Gastrocnemius medialis (tissue), 4 donors: Measurements from ENCODE around the gene VARS1. TPM values are rescaled to one million over a fixed set of nuclear protein-coding genes. Genes with fewer than 3 reads are reported as not detected.
A peak's percentile ranks its signal among the peaks of the same experiment; 100 is the strongest.

Experiments
- ATAC-seq, 2 donors: fragments of 150-250 bp; one replicate each; pipeline ENCODE4 v1.9.1; 2016
- DNase-seq, 2 donors: peaks; one replicate each; pipeline ENCODE4 v3.0.0-alpha.2; 2019
- H3K27ac ChIP-seq, 4 donors: fragments of 200-600 bp; sonication (generic); 1 replicate in 1 of 4; 2 replicates in 3 of 4; pipeline ENCODE4 v1.5.1; 2016 to 2018; ENCODE audit warnings: mild to moderate bottlenecking in 2 of 4, moderate library complexity in 1 of 4
- H3K27me3 ChIP-seq, 3 donors: fragments of 200-600 bp; sonication (generic) in 2 of 3; 1 replicate in 1 of 3; 2 replicates in 2 of 3; pipeline versions ENCODE4 v1.5.1 to v1.6.0; 2016 to 2019; ENCODE audit warnings: mild to moderate bottlenecking in 1 of 3, moderate library complexity in 1 of 3
- H3K36me3 ChIP-seq, 2 donors: fragments of 200-600 bp; sonication (generic) in 1 of 2; one replicate each; pipeline ENCODE4 v1.5.1; 2017 to 2018
- H3K4me1 ChIP-seq, 2 donors: fragments of 200-600 bp; sonication (generic) in 1 of 2; one replicate each; pipeline ENCODE4 v1.5.1; 2016 to 2017; ENCODE audit warnings: mild to moderate bottlenecking in 2 of 2
- H3K4me3 ChIP-seq, 4 donors: fragments of 200-600 bp; sonication (generic) in 3 of 4; 1 replicate in 1 of 4; 2 replicates in 3 of 4; pipeline ENCODE4 v1.5.1; 2016 to 2019; ENCODE audit warnings: mild to moderate bottlenecking in 2 of 4
- H3K9me3 ChIP-seq, 3 donors: fragments of 200-600 bp; sonication (generic) in 2 of 3; 1 replicate in 1 of 3; 2 replicates in 2 of 3; pipeline ENCODE4 v1.5.1; 2016 to 2019
- POLR2A ChIP-seq, 2 donors: fragments of 450-650 bp; IDR thresholded peaks; one replicate each; pipeline ENCODE4 v1.6.1; 2017; ENCODE audit warnings: antibody characterized with exemption in 2 of 2, mild to moderate bottlenecking in 2 of 2, moderate library complexity in 2 of 2
- in situ Hi-C, 4 donors: fragments of 200-750 bp; cut with MboI; loops; one replicate each; pipeline versions ENCODE4 v1.15.0 to v1.8.0; 2017; ENCODE audit warnings: low sequenced_read_pairs in 4 of 4
- intact Hi-C: fragments of 100-400 bp; cut with DNase I; formaldehyde crosslinking; loops from one replicate; pipeline ENCODE4 v1.15.1; 2023; ENCODE audit warnings: low total_unique reads
- total RNA-seq, 4 donors: library from RNA; depleted of rRNA; stranded (reverse); fragments of >200 nt; gene quantifications; one replicate each; pipeline versions ENCODE4 v1.1.0 to v1.2.3, GENCODE V29; 2016
- TF ChIP-seq, protein P1 (sequence below), 5 experiments: fragments of 450-650 bp in 3 of 5; fragments of 200-600 bp in 2 of 5; sonication (generic) in 2 of 5; IDR thresholded peaks in 4 of 5; conservative IDR thresholded peaks in 1 of 5; 1 replicate in 4 of 5; 2 replicates in 1 of 5; pipeline ENCODE4 v1.5.1; 2016 to 2019; ENCODE audit warnings: antibody characterized with exemption in 5 of 5, mild to moderate bottlenecking in 3 of 5, moderate library complexity in 3 of 5

The VARS1 gene
- total RNA-seq, 4 donors from 2014 or later, result 39.2 to 102 (median 67.4) TPM

- Histone ChIP-seq H3K27me3 (no peaks in the 10 kb centered on the region), H3K4me1 (peaks cover 11 to 17% of the 10 kb centered on the region in 2 donors), H3K9me3 (no peaks in the 10 kb centered on the region), H3K27ac (peak within 1 kb of the TSS; percentile 83 to 88 (median 86)), H3K4me3 (peak within 1 kb of the TSS; percentile 26 to 44 (median 37)), H3K36me3 (peaks cover 0 to 36% of the 10 kb centered on the region in 2 donors)
- intact Hi-C loops (loop anchor here (10.0 kb wide), 1 partner anchor 88 kb away; the partner anchor contains the start of gene NEU1), in situ Hi-C loops (loop anchor here in 2 of 4 donors (10.0 kb wide), 1 partner anchor 58 kb away; no protein-coding TSS in a partner anchor)
- ATAC-seq, result peak; percentile 70 to 89
- TF ChIP-seq POLR2A (IDR thresholded peaks at IDR 0.05), result peak in 1 of 2 donors; percentile 31
- TF ChIP-seq, protein P1, sequence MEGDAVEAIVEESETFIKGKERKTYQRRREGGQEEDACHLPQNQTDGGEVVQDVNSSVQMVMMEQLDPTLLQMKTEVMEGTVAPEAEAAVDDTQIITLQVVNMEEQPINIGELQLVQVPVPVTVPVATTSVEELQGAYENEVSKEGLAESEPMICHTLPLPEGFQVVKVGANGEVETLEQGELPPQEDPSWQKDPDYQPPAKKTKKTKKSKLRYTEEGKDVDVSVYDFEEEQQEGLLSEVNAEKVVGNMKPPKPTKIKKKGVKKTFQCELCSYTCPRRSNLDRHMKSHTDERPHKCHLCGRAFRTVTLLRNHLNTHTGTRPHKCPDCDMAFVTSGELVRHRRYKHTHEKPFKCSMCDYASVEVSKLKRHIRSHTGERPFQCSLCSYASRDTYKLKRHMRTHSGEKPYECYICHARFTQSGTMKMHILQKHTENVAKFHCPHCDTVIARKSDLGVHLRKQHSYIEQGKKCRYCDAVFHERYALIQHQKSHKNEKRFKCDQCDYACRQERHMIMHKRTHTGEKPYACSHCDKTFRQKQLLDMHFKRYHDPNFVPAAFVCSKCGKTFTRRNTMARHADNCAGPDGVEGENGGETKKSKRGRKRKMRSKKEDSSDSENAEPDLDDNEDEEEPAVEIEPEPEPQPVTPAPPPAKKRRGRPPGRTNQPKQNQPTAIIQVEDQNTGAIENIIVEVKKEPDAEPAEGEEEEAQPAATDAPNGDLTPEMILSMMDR (IDR thresholded peaks at IDR 0.05 in 4 of 5, conservative IDR thresholded peaks at IDR 0.05 in 1 of 5), result no peak
- DNase-seq, result peak; percentile 45 to 89
Measured at GRCh38 chr6:31776989-31777666, 18.4 kb downstream of the VARS1 start, which contains the start of gene VWA7. Gene VWA7, minus strand, starts transcription at chr6:31777328. Its CDS starts 549 bp downstream, at chr6:31776779.

- peaks cover 11 to 17% of the 10 kb centered on the region in 2 donors for H3K4me1 ChIP-seq
- in situ Hi-C loops (loop anchor here in 2 of 4 donors (10.0 kb wide), 1 partner anchor 58 kb away; no protein-coding TSS in a partner anchor), intact Hi-C loops (loop anchor here (10.0 kb wide), 1 partner anchor 88 kb away; the partner anchor contains the start of gene NEU1)
- peak overlapping the region; percentile 83 to 88 (median 86) for H3K27ac ChIP-seq
- ATAC-seq (peak in 1 of 2 donors; percentile 6), DNase-seq (no peak)
- no peaks in the 10 kb centered on the region for H3K9me3 ChIP-seq
- peak overlapping the region; percentile 26 to 44 (median 37) for H3K4me3 ChIP-seq
- H3K36me3 ChIP-seq, result peaks cover 0 to 30% of the 10 kb centered on the region in 2 donors
- TF ChIP-seq POLR2A (IDR thresholded peaks at IDR 0.05), result no peak
- no peaks in the 10 kb centered on the region for H3K27me3 ChIP-seq
Measured at GRCh38 chr6:31776485-31776988, 19.0 kb downstream of the VARS1 start.

DNA sequence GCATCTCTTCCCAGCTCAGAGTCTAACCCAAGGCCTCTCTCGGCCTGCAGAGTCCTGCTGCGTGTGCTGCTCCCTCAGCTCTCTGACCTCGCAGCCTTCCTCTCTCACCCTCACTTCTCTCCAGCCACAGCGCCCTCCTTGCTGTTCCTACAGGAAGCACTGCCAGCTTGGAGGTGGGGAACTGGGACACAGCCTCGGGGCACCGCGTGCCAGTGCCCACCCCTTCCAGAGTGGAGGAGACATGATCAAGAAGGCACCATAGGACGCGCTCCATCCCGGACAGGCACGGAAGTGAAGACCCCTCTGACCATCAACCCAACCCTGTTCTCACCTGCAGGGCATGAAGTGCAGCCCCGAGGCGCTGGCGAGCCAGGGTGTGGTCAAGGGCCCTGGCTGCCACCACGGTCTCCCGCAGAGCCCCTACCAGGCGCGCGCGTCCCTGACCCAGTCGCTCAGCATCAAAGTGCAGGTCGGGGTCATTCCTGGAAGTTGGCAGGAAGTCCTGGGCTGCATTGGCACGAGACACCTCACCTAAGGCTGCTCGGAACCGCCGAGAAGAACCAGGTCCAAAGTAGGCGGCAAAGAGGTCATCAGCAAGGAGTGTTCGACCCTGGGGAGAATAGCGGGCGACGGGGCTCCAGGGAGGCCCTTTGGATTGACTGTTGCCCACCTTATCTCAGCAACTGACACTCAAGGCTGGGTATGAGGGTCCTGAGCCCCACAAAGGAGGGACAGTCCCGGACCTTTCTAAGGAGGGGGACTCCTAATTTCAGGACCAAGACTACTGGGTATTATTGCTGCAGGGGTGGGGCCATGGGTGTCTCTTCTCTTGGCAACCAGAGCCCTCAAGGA lies 19.7 kb downstream of the VARS1 start:
- DNase-seq (no peak), ATAC-seq (no peak)
- Histone ChIP-seq H3K27me3 (no peaks in the 10 kb centered on the region), H3K9me3 (no peaks in the 10 kb centered on the region), H3K36me3 (peaks cover 0 to 25% of the 10 kb centered on the region in 2 donors), H3K27ac (peak overlapping the region; percentile 83 to 88 (median 86)), H3K4me3 (no peak overlapping the region), H3K4me1 (peaks cover 11 to 17% of the 10 kb centered on the region in 2 donors)
- intact Hi-C loops (loop anchor here (1.0 to 10.0 kb wide), 2 partner anchors 54 to 89 kb away; partner anchors contain the start of gene NEU1), in situ Hi-C loops (loop anchor here in 2 of 4 donors (10.0 kb wide), 1 partner anchor 59 kb away; no protein-coding TSS in a partner anchor)
- TF ChIP-seq POLR2A (IDR thresholded peaks at IDR 0.05), result no peak
- TF ChIP-seq, protein P1 (IDR thresholded peaks at IDR 0.05 in 4 of 5, conservative IDR thresholded peaks at IDR 0.05 in 1 of 5), result no peak

- H3K4me1 ChIP-seq, result peaks cover 11 to 17% of the 10 kb centered on the region in 2 donors
- TF ChIP-seq, protein P1 (IDR thresholded peaks at IDR 0.05 in 4 of 5, conservative IDR thresholded peaks at IDR 0.05 in 1 of 5), result no peak
- no peak for TF ChIP-seq POLR2A (IDR thresholded peaks at IDR 0.05)
- DNase-seq (no peak), ATAC-seq (no peak)
- in situ Hi-C loops (loop anchor here in 2 of 4 donors (10.0 kb wide), 1 partner anchor 60 kb away; no protein-coding TSS in a partner anchor), intact Hi-C loops (loop anchor here (1.0 to 10.0 kb wide), 2 partner anchors 55 to 90 kb away; partner anchors contain the start of gene NEU1)
- H3K9me3 ChIP-seq, result no peaks in the 10 kb centered on the region
- peak overlapping the region in 3 of 4 donors; percentile 18 to 88 (median 85) for H3K27ac ChIP-seq
- H3K36me3 ChIP-seq, result peaks cover 0 to 19% of the 10 kb centered on the region in 2 donors
- no peak overlapping the region for H3K4me3 ChIP-seq
- H3K27me3 ChIP-seq, result no peaks in the 10 kb centered on the region
Measured at GRCh38 chr6:31775184-31775583, 20.4 kb downstream of the VARS1 start.
